GM19023 (cell line): Measurements from ENCODE around the gene BNIP1.

Experiments used
- ATAC-seq: cut with Tn5 transposase; IDR thresholded peaks from one replicate; pipeline ENCODE4 v1.9.1; 2021; ENCODE audit warnings: mild to moderate bottlenecking, moderate library complexity; ENCODE audit not compliant: unreplicated experiment

Gene BNIP1

GRCh38 chr5:173163219-173163618 lies 18.9 kb downstream of the BNIP1 start:
- no peak for ATAC-seq

DNA sequence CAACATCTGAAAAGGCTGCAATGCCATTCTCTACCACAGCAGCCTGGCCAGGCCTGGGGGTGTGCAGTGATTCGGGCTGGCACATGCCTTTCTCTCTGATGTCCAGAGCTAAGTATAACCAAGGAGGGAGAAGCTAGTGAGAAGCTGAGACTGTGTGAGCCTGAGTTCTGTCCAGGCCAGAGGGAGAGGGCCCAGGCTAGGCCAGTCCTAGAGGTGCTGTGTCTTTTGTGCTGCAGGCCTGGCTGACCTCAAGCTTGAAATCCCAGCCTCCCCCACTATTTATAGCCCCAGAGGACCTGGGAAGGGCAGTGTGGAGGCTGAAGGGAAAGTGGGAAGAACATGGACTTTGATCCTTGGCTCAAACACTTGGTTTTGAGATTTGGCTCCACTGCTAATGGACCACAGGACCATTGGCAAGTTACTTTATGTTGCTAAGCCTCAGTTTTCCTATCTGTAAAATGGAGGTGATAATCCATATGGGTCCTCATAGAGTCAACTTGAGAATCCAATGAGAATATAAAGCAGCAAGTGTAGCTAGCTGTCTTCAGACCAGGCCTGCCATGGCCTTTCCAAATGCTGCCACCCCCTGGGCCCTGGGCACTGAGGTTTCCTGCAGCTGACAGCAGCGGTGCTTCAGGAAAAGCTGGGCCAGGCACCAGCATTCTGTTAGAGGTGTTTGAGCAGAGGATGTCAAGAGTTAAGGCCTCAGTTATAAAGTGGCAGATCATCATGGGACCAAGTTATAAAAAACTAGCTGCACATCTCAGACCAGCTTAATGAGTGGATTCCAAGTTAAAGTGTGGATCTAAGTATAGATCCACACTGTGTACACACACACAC lies 21.1 kb downstream of the BNIP1 start:
- ATAC-seq, result no peak

- ATAC-seq, result no peak
Observed at GRCh38 chr5:173172166-173172565, 27.8 kb downstream of the BNIP1 start.

DNA sequence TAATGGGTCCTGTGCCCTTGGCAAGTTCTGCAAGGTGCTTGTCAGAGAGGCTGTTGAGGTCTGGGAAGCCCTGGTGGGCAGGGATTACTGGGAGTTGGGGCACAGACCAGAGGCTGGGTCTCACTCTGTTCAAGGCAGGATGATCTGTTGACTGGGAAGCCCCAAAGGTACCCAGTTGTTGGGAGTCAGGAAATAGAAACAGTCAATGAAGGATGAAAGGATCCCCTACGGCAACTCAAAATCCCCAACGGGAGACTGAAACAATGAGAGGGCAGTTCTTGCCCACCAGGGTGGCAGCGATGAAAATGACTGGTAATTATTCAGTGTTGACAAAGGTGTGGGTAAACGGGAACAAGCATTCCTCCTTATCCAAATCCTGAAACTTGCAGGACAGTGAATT lies 31.2 kb downstream of the BNIP1 start:
- no peak for ATAC-seq

DNA sequence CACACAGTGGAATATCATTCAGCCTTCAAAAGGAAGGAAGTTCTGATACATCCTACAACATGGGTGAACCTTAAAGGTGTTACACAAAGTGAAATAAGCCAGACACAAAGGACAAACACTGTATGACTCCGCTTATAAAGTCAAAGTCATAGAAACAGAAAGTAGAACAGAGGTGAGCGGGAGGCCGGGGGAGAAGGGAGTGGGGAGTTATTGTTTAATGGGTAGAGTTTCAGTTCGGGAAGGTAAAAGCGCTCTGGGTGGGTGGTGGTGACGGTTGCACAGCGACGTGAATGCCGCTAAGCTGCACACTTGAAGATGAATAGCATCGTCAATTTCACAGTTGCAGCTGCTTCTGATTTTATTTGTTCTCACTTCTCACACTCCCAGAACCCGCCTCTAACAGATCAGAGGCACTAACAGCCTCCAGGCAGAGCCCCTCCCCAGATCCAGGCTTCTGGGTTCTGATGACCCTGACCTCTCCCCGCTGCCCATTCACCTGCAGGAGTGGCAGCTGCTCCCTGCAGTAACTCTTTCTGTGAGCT lies 34.1 kb downstream of the BNIP1 start:
- ATAC-seq, result no peak

DNA sequence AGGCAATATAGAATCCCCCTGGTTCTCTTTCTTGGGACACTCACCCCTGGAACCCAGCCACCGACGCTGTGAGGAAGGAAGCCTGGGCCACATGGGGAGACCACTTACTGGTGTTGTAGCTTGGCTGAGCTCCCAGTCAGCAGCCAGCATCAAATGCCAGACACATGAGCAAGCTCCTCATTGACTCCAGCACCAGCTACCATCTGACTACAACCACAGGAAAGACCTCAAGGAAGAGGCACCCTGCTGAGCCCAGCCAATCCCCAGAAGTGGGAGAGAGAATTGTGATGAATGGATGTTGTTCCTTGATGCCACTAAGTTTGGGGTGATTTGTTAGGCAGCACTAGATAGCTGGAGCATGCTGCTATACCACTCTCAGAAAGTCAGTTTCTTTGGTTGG lies 36.0 kb downstream of the BNIP1 start:
- no peak for ATAC-seq

DNA sequence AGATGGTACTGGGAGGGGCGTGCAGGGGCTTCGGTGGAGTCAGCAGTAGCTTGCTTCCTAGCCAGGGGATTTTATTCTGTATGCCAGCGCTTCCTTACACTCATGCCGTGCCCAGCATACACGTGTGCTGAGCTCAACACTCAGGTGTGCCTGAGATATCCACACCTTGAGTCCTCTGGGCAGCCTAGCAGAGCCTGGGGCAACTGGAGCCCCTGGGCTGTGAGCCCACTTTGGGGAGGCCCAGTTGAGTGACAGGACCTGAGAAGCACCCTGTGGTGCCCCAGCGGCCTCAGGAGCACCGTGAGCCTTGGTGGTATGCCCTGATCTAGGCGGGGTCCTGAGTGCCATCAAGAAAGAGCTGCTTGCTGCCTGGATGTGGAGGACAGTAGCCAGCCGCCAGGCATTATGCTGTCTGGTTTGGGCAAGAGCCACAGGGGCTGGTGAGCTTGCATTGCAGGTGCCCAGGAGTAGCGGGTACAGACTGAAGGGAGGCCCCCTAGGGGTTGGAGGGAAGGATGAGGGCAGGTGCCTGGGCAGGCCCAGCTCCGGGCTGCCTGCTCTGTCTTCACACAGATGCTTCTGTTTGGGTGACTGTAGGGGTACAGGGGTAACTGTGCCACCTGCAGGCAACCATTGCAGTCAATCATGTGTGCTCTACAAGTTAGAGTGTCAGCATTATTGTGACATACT lies 42.9 kb downstream of the BNIP1 start:
- no peak for ATAC-seq

GRCh38 chr5:173188280-173188679 lies 43.9 kb downstream of the BNIP1 start:
- no peak for ATAC-seq

DNA sequence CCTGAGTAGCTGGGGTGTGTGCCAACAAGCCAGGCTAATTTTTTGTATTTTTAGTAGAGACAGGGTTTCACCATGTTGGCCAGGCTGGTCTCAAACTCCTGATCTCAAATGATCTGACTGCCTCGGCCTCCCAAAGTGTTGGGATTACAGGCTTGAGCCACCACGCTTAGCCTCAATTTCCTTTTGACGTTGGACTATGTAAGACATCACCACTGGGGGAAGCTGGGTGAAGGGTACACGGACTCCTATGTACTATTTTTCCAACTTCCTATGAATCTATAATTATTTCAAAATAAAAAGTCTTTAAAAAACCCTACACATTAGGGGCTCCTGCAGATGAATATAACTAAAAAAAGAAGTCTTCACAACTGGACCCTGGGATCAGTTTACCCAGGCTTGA lies 46.7 kb downstream of the BNIP1 start:
- ATAC-seq, result no peak

DNA sequence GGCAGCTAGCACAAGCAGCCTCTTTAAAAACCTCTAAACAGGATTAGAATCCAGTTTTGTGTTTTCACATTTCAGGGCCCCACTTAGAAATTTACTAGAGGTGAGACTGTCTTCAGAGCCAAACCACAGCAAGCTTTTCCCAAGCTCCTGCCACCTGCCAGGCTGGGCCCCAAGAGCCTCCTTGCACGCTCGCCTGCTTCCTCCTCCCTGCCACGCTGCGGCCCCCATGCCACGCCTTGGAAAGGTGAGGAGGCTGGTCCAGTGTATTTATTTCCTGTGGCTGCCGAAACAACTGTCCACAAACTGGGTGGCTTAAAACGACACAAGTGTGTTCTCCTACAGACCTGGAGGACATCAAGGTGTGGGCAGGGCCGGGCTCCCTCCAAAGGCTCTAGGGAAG lies 47.2 kb downstream of the BNIP1 start:
- ATAC-seq, result no peak

DNA sequence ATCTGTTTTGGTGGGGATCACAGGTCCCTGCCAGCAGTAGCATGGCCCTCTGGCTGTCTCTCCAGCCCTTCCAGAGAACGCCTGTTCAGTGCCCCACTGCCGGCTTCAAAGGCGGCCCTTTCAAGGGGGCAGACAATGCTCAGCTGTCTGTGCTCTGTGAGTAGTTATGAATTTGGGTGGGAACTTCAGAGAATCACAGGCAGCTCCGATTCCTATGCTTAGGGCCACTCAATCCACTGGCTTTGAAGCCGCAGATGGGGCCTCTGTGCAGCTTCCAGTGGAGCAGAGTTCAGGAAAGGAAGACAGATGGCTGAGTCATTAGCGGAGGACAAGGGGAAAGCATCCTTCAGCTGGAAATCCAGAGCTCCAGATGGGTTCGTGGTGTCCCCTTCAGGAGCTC lies 48.2 kb downstream of the BNIP1 start:
- ATAC-seq, result no peak

GRCh38 chr5:173196133-173196952 lies 52.0 kb downstream of the BNIP1 start:
- no peak for ATAC-seq

DNA sequence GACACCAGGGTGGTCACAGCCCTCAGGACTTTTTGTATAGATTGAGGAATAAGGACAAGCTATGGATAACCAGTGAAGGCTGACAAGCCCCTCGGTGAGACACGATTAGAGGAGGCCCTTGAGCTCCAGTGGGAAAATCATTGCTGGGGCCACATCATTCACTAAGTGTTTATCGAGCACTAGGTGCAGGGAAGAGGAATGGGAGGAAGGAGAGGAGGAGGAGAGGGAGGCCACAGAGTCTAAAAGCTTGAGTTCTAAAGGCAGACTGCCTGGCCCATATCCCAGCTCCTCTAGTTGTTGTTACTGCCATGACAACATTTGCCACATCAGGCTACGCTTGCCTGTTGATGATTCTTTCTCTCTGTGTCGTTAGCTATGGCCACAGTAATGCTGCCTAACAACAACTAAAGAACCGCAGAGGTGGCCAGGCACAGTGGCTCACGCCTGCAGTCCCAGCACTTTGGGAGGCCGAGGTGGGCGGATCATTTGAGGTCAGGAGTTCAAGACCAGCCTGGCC lies 53.1 kb downstream of the BNIP1 start:
- ATAC-seq, result no peak

DNA sequence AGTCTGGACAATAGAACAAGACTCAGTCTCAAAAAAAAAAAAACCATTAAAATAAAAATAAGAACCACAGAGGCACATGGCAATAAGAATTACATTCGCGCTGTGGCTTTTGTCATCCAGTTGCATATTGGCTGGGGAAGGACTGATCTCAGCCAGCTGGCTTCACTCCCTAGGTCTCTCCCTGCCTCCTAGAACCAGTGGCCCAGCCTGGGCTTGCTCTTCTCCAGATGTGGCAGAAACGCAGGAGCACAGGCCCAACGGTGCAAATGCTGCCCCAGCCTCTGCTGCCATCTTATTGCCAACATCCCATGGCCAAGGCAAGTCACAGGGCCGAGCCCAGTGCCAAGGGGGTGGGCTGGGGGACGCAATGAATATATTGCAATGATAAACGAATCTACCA lies 53.7 kb downstream of the BNIP1 start:
- ATAC-seq, result no peak

GRCh38 chr5:173200356-173200755 lies 56.0 kb downstream of the BNIP1 start:
- ATAC-seq, result no peak

DNA sequence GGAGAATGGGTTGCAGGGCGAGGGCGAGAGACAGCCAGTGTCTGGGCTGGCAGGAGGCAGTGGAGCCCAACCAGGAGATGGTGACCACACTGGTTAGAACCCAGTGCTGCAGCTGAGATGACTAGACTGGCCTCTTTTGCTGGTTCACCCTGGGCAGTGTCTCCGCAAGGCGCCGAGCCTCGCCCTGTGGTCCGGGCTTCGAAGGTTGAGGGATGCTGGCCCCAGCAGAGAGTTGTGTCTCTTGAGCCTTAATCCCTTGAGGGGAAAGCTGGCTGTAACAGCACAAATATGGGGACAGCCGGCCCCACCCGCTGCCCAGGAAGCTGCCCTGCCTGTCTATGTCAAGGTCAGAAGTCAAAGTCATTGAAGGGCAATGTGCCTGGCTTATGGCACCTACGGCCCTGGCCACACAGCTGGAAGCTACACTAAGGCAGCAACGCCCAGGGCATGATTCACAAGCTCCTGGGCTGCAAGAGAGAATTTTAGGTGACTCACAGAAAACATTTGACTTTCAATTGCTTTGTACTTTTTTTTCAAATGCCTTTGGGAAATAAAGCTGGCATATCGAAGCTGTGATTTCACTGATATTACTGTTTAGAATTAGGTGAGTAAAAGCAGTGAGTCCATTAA lies 57.4 kb downstream of the BNIP1 start:
- ATAC-seq, result no peak

DNA sequence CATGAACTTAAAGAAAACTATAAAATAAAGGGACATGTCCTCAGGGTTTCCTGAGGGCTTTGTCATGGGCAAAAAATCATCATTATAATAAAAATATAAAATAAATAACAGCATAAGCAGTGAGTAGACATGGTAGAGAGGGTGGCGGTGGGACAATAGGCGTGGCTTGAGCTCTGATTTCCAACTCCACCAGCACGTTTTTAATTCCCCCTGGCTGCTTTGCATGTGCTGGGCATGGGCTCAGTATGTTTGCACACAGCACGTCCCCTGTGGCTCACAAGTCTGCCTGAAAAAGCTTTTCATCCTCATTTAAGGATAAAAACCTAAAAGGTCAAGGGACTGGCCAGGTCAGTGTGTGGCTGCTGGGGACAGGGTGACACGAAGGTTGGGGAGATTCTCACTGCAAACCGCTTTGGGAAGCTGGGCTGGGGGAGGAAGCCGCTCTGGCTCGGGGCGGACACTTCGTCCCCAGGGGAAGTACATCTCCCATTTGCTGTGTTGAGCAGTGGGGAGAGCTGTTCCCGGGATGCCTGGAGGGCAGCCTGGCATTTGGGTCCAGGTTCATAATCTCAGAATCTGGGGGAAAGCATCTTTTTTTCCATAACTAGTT lies 58.0 kb downstream of the BNIP1 start:
- no peak for ATAC-seq

- no peak for ATAC-seq
Observed at GRCh38 chr5:173204185-173204979, 60.1 kb downstream of the BNIP1 start.

DNA sequence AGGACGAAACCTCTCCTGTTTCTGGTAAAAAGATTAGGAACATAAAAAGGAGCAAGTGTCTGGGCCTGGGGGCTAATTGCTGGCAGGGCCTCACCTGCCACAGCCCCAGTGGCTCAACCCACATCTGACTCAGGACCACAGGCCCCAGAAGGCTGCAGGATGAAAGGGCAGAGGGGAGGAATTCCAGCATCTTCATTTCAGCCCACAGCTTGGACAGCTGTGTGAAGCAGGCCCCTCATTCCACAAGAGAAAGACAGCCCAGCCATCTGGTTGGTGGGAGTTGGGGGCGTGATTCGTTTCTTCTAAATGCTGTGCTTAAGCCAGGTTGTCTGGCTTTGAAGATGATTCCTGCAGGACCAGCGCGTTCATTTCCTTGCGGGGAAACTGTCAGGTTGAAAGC lies 61.6 kb downstream of the BNIP1 start:
- ATAC-seq, result no peak
